ENCODE measurements around the gene CDC26.
A peak's percentile ranks its signal among the peaks of the same experiment; 100 is the strongest.
"Not testable (repeated sequence)": the region's sequence is repeated elsewhere in the genome, so short reads cannot be mapped to it uniquely, and the experiment has no call there.

Gene CDC26

DNA sequence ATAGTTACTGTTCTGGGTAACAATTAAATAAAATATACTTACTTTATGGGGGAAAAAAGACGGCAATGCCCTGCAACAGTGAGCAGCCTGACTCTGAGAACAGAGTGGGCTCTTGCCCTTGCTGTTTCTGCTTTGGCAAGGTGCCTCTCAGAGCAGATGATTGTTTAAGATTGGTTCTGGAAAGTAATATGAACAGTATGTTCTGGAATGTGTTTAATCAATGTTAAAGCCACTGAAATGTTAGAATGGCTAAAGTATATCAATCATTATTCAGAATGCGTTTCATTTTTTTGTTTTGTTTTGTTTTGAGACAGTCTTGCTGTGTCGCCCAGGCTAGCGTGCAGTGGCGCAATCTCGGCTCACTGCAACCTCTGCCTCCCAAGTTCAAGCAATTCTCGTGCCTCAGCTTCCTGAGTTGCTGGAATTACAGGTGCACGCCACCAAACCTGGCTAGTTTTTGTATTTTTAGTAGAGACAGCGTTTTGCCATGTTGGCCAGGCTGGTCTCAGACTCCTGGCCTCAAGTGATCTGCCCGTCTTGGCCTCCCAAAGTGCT lies 39.6 kb downstream of the CDC26 start:
- DNase-seq = not testable (repeated sequence)

DNA sequence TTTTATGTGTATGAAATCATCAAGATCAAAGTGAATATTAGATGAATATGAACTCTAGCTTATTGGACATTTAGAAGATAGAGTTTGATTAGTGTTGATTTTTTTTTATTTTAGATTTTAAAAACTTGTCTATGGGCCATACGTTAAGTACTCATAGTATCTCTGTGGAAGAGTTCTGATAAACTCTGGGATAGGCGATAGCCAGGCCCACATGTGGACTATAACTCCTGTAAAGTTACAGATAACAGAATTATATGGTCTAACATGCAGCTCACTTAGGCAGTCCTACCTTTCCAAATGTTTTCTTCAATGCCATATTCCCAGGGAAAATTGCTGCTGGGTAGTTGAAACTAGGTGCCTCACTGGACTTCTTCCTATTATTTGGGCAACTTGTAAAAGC lies 43.7 kb downstream of the CDC26 start:
- DNase-seq = no peak

DNA sequence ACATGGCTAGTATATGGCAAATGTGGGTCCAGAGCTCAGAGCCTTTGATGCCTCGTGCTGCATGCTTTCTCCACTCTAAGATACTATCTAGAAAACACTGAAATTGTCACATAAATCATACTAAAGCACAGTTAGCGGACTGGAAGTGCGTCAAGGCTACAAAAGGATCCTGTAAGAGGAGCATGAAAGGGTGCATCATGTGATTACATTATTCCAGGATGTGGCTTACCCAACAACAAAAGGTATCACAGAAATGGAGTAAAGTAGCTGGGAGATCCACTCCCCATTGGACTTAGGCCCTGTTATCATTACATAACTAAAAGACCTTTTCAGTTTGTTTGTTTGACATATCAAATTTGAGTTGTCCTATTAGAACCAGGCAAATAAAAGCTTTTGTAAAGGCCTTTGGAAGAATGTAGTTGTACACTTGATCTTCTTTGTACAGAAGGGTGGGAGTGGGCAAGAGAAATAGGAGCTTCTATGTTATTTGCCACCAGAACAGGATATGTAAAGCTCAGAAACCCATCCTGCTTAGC lies 47.2 kb downstream of the CDC26 start:
- no peak for DNase-seq

DNA sequence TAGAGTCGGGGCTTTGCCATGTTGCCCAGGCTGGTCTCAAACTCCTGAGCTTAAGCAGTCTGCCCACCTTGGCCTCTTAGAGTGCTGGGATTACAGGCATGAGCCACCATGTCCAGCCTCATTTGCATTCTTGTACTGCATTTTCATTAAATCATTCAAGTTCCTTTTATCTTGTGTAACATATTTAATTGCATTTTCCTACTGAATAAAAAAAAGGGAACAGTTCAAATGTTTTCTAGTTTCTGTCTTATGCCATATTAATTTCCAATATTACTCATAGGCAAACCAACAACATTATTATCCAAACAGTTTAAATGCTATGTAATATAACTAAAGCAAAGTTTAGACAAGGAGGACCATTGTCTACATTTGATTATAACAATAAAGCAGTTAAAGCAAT lies 47.9 kb downstream of the CDC26 start:
- DNase-seq = no peak

DNA sequence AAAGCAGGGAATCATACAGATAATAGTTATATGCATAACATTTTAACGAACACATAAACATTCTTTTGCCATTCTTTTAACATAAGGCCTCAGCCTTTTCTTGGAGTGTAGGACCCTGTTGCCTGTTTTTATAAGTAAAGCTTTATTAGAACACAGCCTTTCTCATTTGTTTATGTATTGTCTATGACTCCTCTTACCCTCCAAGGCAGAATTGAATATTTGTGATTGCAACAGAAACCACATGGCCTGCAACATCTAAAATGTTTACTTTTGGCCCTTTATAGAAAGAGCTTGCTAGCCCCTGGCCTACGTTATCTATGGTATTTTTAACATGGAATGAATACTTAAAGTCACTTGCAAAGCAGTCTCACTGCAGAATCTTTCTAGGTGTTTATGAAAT lies 51.4 kb downstream of the CDC26 start:
- no peak for DNase-seq

DNA sequence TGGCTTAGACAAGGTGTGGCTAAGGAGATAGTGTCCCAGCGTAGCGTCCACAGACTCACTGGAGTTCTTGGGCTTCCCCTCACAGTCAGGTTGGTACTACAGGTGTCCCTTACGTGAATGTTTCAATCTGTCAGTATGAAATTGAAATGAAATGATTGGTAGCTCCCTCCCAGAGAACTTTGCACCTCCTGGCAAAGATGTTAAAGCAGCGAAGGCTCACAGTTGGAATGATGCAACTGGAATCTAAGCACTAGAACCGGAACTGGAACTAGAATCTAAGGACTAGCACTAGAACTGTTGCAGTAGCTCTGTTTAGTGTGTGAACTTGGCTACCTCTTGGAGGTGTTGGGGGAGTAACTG lies 52.9 kb downstream of the CDC26 start:
- no peak for DNase-seq

DNA sequence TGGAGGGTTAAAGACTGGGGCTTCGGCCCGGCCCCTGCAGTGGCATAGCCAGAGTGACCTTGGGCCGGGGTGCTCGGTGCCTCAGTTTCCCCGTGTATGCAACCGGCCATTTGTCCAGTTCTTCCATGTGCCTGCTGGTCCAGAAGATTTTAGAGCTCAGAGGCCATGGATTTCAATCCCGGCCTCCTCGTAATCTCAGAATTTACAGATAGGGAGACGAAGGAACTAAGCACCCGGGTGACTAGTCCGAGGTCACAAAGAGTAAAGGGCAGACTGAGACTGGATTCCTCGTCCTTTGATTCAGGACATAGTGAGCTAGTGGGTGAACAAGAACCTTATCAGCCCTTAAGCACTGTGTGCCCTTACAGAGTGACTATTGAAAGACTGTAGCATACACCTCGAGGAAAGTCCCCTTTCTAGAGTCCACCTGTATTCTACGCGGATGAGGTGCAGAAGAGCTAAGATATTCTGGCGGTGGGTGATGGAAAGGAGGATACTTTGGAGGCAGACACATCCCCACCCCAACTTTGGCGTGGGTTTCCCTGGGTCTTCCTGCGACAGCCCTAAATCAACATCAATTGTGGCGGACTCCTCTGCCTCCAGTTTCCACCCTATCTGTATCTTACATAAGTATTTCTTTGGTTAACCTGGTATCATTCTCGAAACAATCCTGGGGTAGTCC lies 53.4 kb downstream of the CDC26 start:
- DNase-seq = no peak

DNA sequence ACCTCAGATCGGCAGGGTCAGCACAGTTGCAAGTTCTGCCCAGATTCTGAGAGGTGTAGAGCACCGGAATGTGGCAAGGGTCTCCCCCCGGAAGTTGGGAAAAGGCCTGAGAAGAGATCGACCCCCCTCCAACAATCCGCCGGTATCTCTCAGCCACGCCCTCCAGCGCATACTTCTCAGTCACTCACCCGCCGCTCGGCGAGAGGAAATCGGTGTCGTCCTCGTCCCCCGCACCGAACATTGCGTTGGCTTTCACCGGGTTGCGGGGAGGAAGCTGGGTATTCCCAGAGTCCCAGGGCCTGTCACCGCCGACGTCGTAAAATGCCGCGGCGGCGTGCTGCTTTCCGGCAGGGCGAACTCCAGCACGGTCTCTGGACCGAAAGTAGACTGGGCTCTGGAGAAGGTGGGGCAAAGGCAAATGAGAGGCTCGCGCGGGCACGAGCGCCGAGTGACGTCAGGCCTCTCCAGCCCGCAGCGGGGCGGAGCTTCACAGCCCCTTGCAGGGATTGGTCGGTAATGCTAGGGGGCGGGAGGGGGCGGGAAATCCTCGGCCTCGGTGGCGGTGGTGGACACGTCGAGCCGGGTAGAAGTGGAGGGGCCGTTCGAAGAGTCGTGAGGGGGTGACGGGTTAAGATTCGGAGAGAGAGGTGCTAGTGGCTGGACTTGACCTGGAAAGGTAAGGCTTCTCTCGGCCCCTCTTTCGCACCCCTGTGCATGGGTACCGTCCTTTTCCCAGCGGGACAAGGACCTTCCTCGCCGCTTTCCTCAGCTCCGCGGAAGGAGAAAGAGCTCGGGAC lies 54.2 kb downstream of the CDC26 start, which contains the start of the genes FKBP15 and SLC31A1:
TSS of gene FKBP15 (minus strand) at position 275 of the 797 bp plus-strand sequence. CDS start at position 241, 34 bp downstream.
TSS of gene SLC31A1 (plus strand) at position 542 of the 797 bp plus-strand sequence. CDS start 34,605 bp downstream, outside the sequence.
- DNase-seq = peak; percentile 95

DNA sequence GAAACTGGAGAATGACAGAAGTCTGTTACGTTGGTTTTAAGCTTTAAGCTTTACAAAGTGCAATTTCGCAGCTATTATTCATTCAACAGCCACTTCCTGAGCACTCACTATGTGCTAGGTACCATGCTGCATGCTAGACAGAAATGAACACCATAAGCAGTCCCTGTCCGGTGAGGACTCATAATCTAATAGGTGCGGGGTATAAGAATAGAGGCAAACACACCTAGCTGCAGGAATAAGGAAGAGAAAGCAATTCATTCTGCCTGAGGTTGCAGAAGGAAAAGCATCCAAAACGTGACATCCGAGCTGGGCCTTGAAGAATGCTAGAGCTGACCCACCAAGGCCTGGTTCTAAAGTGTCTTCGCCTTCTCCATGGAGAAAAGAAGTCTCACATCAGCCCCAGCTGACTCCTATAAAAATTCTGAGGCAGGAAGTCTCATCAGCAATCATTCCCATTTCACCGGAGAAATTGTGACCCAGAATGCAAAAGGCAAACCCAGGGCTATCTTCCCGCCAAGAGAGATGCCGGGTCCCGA lies 54.8 kb downstream of the CDC26 start:
- DNase-seq = no peak

DNA sequence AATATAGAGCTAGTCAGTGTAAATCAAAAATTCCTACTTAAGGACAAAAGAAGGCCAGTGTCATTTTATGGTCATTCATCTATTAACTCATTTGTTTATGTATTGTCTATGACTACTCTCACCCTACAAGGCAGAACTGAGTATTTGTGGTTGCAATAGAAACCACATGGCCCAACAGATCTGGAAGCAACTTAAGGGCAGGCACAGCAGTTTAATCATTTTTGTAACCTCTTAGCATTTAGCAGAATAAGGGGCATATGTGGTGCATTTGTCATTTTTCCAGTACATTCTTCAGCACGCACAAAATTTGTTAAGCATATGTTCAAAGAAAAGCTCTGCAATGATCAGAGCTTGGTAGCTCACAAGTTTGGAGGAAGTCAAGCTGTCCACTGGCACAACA lies 55.4 kb downstream of the CDC26 start:
- no peak for DNase-seq

DNA sequence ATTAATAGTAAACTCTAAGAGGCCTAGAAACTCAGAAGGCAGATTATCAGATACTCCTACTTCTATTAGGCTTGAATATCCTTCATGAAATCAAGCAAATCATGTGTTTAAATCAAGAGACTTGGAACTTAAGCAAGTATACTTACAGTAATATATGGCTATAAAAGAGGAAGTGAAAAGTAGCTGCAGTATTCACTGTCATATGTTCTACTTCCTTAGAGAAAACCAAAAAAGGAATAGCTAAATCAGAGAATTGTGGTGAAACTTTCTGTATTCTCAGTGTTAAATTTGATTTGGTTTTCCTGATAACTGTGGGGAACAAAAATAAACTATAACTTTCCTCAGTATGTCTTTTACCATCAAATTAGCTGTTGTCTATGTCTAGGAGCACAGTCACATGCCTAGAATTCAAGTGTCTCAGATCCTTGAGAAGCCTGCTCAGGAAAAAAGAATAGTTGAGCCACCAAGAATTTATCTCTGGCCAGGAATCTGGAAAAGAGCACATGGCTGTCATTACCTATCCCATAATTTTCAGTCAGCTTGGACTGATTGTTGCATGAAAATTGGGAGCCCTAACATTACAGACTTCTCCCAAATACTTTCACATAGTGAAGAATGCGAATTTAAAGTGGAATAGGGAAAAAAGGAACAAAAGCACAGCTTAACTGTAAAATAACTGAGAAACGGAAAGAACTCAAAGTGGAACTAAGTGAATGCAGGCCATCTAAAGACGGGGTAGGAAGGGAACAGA lies 56.0 kb downstream of the CDC26 start:
- DNase-seq = no peak
